Measurements from ENCODE around the gene WDFY4.

- TF ChIP-seq TAF1 (IDR thresholded peaks at IDR 0.05; ENCODE audit: low read depth, low read length) (no peak), POLR2AphosphoS5 (IDR thresholded peaks at IDR 0.05; ENCODE audit: low read depth, low read length) (no peak), POLR2A (IDR thresholded peaks at IDR 0.05; ENCODE audit: low read depth, low read length) (no peak), POU2F2 (IDR thresholded peaks at IDR 0.05; ENCODE audit: low read depth, low read length) (no peak)
These were observed 339.8 kb downstream of the WDFY4 start for GRCh38 chr10:49024484-49024883.

Measured in GM12891 (cell line).